HG02973 (cell line): Measurements from ENCODE around the gene INPP5F.
"Not testable (repeated sequence)": the region's sequence is repeated elsewhere in the genome, so short reads cannot be mapped to it uniquely, and the experiment has no call there.

Experiments used
- ATAC-seq: cut with Tn5 transposase; IDR thresholded peaks from one replicate; pipeline ENCODE4 v1.9.1; 2021; ENCODE audit warnings: moderate library complexity; ENCODE audit not compliant: unreplicated experiment

INPP5F gene

DNA sequence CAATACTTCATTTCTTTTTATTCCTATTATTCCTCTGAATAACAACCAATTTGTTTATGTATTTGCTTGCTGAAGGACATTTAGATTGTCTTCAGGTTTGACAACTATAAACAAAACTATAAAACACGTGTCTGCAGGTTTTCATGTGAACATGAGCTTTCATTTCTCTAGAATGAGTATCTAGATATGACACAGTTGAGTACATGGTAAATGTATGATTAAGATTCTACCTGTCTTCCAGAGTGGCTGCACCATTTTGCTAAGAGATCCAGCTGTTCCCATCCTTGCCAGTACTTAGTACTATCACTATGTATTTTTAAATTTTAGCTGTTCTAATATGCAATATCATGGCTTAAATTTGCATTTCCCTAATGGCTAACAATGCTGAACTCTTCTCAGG, 136.7 kb downstream of the INPP5F start:
- no peak for ATAC-seq

DNA sequence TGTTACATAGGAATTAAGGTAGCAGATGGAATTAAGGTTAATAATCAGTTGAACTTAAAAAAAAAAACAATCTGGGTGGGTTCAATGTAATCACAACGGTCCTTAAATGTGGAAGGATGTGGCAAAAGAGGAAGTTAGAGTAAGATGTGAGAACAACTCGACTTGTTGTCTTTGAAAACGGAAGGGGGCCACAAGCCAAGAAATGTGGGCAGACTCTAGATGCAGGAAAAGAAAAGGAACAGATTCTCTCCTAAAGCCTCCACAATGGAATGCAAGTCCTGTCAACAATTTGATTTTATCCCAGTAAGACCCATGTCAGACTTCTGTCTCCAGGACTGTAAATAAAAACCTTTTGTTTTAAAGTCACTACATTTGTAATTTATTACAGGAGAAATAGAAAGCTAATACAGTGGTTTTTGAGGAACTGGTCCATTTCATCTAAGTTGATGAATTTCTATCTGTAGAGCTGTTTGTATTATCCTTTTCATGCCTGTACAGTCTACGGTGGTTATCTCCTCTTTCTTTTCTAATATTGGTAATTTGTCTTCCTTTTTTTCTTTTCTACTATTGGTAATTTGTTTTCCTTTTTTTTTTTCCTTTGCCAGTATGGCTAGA, 138.2 kb downstream of the INPP5F start:
- no peak for ATAC-seq

DNA sequence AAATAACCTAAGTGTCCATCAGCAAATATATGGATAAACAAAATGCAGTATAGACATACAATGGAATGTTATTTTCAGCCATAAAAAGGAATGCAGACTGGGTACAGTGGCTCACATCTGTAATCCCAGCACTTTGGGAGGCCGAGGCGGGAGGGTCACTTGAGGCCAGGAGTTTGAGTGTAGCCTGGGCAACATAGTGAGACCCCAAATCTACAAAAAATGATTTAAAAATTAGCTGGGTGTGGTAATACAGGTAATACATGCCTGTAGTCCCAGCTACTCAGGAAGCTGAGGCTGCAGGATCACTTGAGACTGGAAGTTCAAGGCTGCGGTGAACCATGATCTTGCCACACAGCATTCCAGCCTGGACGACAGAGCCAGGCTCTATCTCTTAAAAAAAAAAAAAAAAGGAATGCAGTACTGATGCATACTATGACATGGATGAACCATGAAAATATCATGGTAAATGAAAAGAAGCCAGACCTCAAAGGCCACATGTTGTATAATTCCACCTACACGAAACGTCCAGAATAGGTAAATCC, 139.9 kb downstream of the INPP5F start:
- ATAC-seq, result no peak

DNA sequence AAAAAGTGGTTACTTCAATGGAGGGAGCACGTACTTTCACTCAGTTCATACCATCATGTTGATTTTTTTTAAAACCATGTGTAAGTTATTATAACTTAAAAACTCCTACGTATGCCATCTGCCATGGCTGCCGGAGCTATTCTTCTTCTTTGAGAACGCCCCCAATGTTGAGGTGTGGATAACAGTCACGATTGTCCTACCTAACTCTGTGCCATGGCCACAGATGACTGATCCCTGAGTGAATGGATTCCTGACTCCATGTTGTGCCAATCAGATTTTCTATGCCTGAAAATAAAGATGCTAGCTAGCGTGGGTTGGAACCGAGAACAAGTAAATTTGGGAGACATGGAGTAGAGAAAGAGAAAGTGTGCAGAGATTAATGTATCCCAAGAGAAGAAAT, 141.5 kb downstream of the INPP5F start:
- no peak for ATAC-seq

DNA sequence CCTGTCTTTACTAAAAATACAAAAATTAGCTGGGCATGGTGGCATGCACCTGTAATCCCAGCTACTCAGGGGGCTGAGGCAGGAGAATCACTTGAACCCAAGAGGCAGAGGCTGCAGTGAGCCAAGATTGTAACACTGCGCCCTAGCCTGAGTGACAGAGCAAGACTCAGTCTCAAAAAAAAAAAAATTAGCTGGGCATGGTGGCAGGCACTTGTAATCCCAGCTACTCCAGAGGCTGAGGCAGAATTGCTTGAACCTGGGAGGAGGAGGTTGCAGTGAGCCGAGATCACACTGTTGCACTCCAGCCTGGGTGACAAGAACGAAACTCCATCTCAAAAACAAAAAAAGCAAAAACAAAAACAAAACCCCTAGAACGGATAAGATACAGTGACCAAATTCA, 143.5 kb downstream of the INPP5F start:
- ATAC-seq, result not testable (repeated sequence)

DNA sequence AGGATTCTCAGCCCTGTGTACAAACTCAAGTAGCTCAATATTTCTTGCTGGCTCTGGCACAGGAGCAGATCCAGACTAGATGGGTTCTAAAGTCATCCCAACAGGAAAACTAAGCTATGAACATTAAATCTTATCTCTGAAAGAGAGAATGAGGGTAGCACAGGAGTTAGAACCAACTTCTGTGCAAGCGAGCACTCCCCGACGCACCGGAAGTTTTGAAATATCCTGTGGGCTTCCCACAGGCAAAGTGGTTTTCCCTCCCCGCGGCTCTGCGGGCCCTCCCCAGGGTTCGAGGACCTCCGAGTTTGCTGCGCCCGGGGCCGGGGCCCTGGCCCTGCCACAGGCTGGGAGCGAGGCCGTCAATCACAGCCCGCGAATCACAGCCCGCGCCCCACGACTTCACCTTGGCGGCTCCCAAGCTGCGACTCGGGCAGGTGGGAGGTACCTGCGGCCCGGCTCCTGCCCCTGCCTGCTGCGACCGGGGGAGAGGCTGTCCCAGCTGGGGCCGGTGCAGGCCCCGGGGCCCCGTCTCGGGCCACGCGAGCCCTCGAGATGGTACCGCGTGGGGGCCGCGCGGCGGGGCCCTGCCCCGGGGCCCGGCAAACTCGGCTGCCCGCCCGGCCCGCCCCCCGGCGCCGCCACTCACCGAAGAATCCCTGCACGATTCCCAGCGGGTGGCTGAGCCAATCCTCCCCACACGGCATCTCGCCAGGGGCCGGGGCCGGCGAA, 146.2 kb downstream of the INPP5F start:
- ATAC-seq, result peak; percentile 27

DNA sequence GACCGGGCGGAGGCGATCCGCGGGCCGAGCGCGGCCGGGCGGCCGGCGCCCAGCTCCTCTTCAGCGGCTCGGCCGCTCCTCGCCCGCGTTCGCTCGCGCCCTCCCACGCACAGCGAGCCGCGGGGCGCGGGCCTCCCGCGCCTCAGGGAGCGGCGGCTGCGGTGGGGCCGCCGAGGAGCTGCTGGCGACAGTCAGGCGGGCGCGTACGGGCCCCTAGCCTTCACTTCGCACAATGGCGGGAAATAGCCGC, 146.7 kb downstream of the INPP5F start, which contains the start of gene MCMBP:
Gene MCMBP, minus strand, starts transcription at position 234 of the 250 bp plus-strand sequence. CDS start 259 bp downstream, outside the sequence.
- no peak for ATAC-seq

DNA sequence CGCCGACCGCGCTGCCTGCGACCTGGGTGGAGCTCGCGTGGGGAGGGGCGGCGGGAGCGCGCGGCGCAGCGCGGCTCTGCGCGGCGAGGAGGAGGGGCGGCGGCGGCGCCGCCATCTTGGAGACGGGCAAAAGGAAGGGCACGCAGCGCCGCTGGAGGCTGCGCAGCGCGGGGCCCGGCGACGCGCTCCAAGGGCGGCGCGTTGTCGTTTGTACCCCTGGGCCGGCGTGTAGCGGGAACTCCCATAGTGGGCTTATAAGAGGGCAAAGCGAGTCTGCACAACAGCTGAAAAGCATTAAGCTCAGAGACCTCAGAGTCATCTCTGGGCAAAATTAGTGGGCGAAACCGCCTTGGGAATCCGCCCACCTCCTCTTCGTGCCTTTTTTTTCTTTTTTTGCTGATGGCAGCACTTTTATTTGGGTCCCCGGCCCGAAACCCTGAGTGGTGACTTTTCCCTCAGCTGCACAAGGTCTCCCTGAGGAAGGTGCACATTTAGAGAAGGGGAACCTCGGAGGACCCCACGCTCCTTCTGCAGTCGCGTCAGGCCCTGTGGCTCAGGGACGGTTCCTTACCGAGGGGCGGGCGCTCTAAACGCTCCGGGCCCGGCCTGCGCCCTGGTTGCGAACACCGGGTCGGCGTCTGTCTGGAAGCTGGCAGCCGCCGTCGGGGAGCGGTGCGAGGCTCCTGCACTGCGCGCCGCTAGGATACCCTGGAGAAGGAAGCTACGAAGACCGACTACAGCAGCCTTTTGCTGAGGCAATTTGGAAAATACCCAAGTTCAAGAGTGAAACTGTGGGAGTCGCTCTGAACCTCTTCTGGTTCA, 147.2 kb downstream of the INPP5F start:
- peak; percentile 84 for ATAC-seq

DNA sequence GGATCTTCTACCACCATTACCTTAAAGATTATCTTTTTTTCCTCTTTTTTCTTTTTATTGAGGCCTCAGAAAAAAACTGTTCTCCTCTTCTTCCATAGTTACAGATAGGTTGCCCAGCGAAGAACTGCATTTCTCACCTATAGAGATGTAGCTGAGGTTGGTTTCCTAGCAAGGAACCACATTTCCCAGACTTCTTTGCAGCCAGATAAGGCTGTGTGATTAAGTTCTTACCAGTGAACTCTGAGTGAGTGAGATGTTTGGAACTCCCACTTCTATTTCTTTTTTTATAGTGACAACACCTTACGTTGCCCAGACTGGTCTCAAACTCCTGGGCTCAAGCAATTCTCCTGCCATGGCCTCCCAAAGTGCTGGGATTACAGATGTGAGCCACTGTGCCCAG, 152.7 kb downstream of the INPP5F start:
- ATAC-seq, result no peak
